ENCODE measurements around the gene GCNT2.
"Not testable (repeated sequence)": the region's sequence is repeated elsewhere in the genome, so short reads cannot be mapped to it uniquely, and the experiment has no call there.

Gene GCNT2

DNA sequence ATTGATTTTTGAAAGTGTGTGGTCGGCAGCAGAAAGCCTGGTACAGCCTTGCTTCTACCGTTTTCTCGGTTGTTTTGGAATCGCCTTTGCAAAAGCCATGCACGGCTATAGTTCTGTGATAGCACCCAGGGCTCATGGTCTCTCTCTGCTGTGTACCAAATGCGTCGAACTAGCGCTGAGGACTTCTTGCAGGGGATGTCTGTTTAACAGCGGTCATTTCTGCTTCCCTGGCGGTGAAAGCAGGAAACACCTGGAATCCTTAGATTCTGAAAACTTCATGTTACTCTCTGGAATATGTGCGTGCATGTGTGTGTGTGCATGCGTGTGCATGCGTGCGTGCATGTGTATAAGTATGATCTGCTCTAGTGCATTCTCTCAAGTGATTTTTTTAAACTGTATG, 26.1 kb upstream of the GCNT2 start:
- H3K27me3 Mint-ChIP-seq, result peaks cover 18 to 38% of the 10 kb centered on the region in 2 donors

DNA sequence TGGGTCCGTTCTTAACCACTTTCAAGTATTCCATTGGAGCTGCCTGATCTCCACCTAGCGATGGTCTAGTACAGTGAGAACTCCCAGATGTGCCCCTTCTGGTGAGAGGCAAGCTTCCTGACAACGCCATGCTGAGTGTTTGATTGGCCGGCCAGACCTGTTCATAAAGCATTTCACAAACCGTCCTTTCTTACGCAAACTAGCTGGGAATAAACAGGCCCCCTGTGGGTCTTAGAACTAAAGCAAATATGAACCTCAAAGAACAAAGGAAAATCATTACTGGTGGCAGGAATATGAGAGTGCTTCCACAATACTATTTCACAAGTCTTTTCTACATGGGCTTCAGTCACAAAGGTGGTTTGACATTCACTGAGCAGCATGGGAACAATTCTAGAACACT, 15.6 kb upstream of the GCNT2 start:
- Mint-ChIP-seq H3K4me1 (peaks cover 5 to 8% of the 10 kb centered on the region in 2 donors), H3K36me3 (no peaks in the 10 kb centered on the region), H3K9me3 (no peaks in the 10 kb centered on the region), H3K27me3 (peaks cover 14 to 27% of the 10 kb centered on the region in 2 donors), H3K27ac (no peak overlapping the region), H3K4me3 (no peak overlapping the region)
- ATAC-seq (replicated peaks), result no peak
- DNase-seq, result no peak

More for the DNA sequence above, 26.1 kb upstream of the GCNT2 start:
- H3K4me1 Mint-ChIP-seq, result peaks cover 0 to 5% of the 10 kb centered on the region in 2 donors
- ATAC-seq (replicated peaks), result no peak
- H3K27ac Mint-ChIP-seq, result no peak overlapping the region
- H3K9me3 Mint-ChIP-seq, result peaks cover 0 to 3% of the 10 kb centered on the region in 2 donors
- DNase-seq, result no peak
- H3K36me3 Mint-ChIP-seq, result no peaks in the 10 kb centered on the region
- H3K4me3 Mint-ChIP-seq, result no peak overlapping the region

DNA sequence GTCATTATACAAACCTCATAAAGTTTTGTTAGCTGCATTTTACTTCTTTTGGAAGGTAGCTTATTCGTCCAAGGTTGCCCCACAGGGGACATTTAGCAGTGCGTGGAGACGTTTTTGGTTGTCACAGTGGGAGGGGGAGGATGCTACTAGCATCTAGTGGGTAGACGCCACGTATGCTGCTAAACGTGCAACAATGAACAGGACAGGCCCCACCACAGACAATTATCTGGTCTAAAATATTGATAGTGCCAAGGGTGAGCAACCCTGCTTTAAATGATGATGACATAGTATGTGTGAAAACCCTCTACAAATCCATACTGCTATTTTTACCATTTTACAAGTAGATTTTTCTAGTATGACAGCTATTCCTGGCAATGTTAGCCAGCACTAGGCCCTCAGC, 13.9 kb upstream of the GCNT2 start:
- ATAC-seq (replicated peaks), result no peak
- Mint-ChIP-seq H3K4me1 (peaks cover 6 to 11% of the 10 kb centered on the region in 2 donors), H3K9me3 (no peaks in the 10 kb centered on the region), H3K4me3 (no peak overlapping the region), H3K27ac (no peak overlapping the region), H3K27me3 (peaks cover 4 to 13% of the 10 kb centered on the region in 2 donors), H3K36me3 (no peaks in the 10 kb centered on the region)
- DNase-seq, result no peak

DNA sequence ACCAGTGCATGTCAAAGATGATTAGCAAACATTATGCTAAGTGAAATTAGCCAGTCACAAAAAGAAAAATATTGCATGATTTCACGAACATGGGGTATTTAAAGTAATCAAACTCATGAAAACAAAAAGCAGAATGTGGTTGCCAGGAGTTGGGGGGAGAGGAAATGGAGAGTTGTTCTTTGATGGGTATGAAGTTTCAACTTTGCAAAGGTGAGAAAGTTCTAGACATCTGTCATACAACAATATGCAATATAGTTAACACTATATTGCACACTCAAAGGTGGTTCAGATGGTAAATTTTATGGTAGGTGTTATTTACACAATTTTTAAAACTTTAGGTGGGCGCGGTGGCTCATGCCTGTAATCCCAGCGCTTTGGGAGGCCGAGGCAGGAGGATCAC, 13.4 kb upstream of the GCNT2 start:
- H3K36me3 Mint-ChIP-seq, result no peaks in the 10 kb centered on the region
- peaks cover 0 to 10% of the 10 kb centered on the region in 2 donors for H3K27me3 Mint-ChIP-seq
- no peaks in the 10 kb centered on the region for H3K9me3 Mint-ChIP-seq
- peaks cover 6 to 11% of the 10 kb centered on the region in 2 donors for H3K4me1 Mint-ChIP-seq
- ATAC-seq (replicated peaks) (no peak), DNase-seq (no peak)
- H3K27ac Mint-ChIP-seq, result no peak overlapping the region
- H3K4me3 Mint-ChIP-seq, result no peak overlapping the region

GRCh38 chr6:10510592-10511367, 10.4 kb upstream of the GCNT2 start:
- H3K27ac Mint-ChIP-seq, result peak overlapping the region; percentile 22
- H3K9me3 Mint-ChIP-seq, result no peaks in the 10 kb centered on the region
- H3K4me3 Mint-ChIP-seq, result peak overlapping the region; percentile 20 to 61
- ATAC-seq (replicated peaks) (peak; percentile 99 to 100), DNase-seq (peak; percentile 42)
- peaks cover 6 to 18% of the 10 kb centered on the region in 2 donors for H3K4me1 Mint-ChIP-seq
- H3K27me3 Mint-ChIP-seq, result peaks cover 0 to 5% of the 10 kb centered on the region in 2 donors
- H3K36me3 Mint-ChIP-seq, result no peaks in the 10 kb centered on the region

- no peak overlapping the region for H3K27ac Mint-ChIP-seq
- peaks cover 6 to 18% of the 10 kb centered on the region in 2 donors for H3K4me1 Mint-ChIP-seq
- no peak for ATAC-seq (replicated peaks)
- H3K27me3 Mint-ChIP-seq, result peaks cover 0 to 5% of the 10 kb centered on the region in 2 donors
- no peaks in the 10 kb centered on the region for H3K9me3 Mint-ChIP-seq
- H3K36me3 Mint-ChIP-seq, result no peaks in the 10 kb centered on the region
- H3K4me3 Mint-ChIP-seq, result no peak overlapping the region
- no peak for DNase-seq
These were observed 9.7 kb upstream of the GCNT2 start for GRCh38 chr6:10511477-10511876.

DNA sequence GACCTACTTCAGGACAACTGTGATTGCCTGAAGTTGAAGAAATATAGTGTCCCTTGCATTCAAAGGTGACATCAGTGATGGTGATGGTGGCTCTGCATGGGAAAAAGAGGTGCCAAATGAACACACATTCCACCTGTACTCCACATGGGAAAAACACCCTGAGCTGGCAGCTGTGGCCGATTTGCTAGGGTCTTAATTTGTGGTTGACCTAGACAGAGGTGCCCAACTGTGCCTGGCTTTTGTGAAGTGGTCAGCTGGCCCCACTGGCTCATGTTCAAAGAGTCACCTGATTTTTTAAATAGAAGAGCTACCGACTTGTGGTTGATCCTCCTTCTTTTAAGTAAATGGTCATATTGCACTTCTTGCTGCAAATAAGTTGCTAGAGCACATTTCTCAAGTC, 7.6 kb upstream of the GCNT2 start:
- H3K4me3 Mint-ChIP-seq, result no peak overlapping the region
- H3K36me3 Mint-ChIP-seq, result no peaks in the 10 kb centered on the region
- H3K27me3 Mint-ChIP-seq, result no peaks in the 10 kb centered on the region
- no peak for DNase-seq
- H3K27ac Mint-ChIP-seq, result no peak overlapping the region
- no peaks in the 10 kb centered on the region for H3K9me3 Mint-ChIP-seq
- ATAC-seq (replicated peaks), result no peak
- peaks cover 7 to 22% of the 10 kb centered on the region in 2 donors for H3K4me1 Mint-ChIP-seq

DNA sequence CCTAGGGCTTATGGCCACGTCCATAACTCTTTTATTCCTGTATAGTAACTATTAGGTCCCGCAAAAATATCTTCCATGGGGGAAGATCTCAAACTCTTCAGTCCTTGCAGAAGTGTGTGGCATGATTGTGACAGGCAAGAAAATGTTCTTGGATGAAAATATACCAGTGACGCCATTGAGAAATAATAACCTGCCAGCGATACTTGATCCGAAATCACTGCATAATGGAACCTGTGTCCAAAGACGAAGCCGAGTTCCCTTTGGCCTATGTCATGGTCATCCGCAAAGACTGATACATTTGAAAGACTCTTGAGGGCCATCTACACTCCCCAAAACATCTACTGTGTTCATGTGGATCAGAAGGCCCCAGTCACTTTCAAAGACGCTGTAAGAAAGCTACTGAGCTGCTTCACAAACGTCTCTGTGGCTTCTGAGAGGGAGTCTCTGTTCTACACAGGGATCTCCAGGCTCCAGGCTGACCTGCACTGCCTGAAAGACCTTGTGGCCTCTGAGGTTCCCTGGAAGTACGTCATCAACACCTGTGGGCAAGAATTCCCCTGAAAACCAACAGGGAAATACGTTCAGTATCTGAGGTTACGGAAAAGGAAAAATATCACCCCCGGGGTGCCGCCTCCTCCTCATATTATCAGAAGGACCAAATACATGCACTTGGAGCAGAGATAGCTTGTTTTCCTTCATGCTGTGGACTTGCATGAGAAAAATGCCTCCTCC, 6.9 kb upstream of the GCNT2 start:
- DNase-seq, result no peak
- Mint-ChIP-seq H3K36me3 (no peaks in the 10 kb centered on the region), H3K4me1 (peaks cover 11 to 28% of the 10 kb centered on the region in 2 donors), H3K27ac (no peak overlapping the region), H3K27me3 (no peaks in the 10 kb centered on the region), H3K4me3 (no peak overlapping the region), H3K9me3 (no peaks in the 10 kb centered on the region)
- peak in 1 of 2 donors; percentile 14 for ATAC-seq (replicated peaks)

- H3K4me1 Mint-ChIP-seq, result peaks cover 14 to 38% of the 10 kb centered on the region in 2 donors
- no peaks in the 10 kb centered on the region for H3K36me3 Mint-ChIP-seq
- no peak for DNase-seq
- no peak overlapping the region for H3K27ac Mint-ChIP-seq
- H3K27me3 Mint-ChIP-seq, result no peaks in the 10 kb centered on the region
- no peaks in the 10 kb centered on the region for H3K9me3 Mint-ChIP-seq
- no peak for ATAC-seq (replicated peaks)
- no peak overlapping the region for H3K4me3 Mint-ChIP-seq
These were observed 4.2 kb upstream of the GCNT2 start for GRCh38 chr6:10516953-10517352.

DNA sequence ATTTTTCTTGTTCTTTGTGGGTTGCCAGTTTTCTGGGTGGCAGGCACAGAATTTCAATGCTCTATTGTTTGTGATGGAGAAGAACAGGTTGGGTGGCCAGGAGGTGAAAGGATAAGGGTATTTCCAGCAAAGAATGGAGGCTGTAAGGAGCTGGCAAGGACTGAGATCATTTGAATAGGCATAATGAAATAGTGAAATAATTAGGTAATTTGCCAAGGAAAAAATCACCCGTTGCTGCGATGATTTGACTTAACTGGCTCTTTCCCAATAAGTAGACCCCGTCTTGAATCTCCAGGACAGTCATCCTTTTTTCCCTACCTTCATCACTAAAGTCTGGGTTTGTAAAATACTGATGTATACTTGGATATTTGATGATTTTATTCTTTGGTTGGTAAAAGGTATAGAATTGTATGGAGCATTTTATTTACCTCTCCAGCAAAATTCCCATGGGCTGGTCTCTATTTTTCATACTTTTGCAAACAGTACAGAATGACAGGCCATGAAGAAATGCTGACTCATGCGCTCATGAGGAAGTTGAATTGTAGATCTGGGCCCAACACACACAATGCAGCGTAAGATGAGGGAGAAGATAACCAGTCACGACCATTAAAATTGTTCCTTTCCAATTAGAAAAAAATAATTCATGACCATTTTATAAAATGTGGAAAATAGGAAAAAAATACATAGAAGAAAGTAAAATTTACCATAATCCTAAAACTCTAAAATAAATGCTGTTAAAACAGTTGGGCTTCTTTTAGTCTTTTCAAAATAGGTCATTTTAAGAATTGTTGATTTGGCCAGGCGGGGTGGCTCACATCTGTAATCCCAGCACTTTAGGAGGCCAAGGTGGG, 2.4 kb upstream of the GCNT2 start:
- no peak overlapping the region for H3K4me3 Mint-ChIP-seq
- ATAC-seq (replicated peaks), result no peak
- peak overlapping the region; percentile 73 for H3K27ac Mint-ChIP-seq

DNA sequence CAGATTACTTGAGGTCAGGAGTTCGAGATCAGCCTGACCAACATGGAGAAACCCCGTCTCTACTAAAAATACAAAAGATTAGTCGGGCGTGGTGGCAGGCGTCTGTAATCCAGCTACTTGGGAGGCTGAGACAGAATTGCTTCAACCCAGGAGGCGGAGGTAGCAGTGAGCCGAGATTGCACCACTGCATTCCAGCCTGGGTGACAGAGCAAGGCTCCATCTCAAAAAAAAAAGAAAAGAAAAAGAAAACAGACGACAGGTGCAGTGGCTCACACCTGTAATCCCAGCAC, 1.8 kb upstream of the GCNT2 start:
- not testable (repeated sequence) for DNase-seq; H3K4me3 Mint-ChIP-seq; H3K9me3 Mint-ChIP-seq; H3K36me3 Mint-ChIP-seq; H3K27me3 Mint-ChIP-seq; ATAC-seq (replicated peaks)
- Mint-ChIP-seq H3K4me1 (peaks cover 21 to 59% of the 10 kb centered on the region in 2 donors), H3K27ac (peak overlapping the region; percentile 73)

More for the DNA sequence above, 2.4 kb upstream of the GCNT2 start:
- no peak for DNase-seq
- peaks cover 20 to 56% of the 10 kb centered on the region in 2 donors for H3K4me1 Mint-ChIP-seq
- H3K9me3 Mint-ChIP-seq, result no peaks in the 10 kb centered on the region
- no peaks in the 10 kb centered on the region for H3K36me3 Mint-ChIP-seq
- no peaks in the 10 kb centered on the region for H3K27me3 Mint-ChIP-seq

DNA sequence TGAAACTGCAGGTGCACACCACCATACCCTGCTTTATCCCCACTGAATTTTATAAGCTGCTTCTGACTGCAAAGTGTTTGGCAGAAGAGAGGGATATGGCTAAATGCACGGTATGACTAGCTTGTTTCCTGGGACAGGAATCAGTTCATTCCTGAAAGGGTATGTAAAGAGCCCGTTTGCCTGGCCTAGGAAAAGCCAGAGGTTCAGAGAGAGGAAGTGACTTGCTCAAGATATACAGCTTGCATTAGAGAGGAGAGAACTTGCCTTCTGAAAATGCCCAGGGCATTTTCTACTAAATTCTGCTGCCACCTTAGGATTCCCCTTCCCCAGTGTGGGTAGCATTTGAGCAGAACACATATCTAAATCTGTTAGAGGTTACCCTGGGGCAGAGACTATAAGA, 683 bp upstream of the GCNT2 start:
- H3K4me3 Mint-ChIP-seq, result peak overlapping the region; percentile 29 to 76

DNA sequence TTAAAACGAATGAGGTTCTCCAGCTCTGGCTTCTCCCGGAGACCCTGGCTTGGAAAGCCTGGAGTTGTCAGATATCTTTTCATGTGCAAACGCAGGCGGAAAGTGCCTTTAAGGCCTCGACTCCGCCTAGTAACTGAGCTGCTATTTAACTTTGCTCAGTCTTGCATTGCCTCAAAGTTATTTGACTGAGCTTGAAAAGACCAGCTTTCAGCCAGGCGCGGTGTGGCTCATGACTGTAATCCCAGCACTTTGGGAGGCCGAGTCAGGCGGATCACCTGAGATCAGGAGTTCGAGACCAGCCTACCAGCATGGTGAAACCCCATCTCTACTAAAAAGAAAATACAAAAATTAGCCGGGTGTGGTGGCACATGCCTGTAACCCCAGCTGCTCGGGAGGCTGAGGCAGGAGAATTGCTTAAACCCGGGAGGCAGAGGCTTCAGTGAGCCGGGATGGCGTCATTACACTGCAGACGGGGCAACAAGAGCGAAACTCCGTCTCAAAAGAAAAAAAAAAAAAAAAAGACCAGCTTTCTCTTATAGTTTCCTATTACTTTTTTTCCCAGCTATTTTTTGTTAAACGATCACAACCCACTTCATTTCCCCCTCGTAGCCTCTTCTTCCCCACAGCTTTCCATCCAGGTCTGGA, 1.9 kb downstream of the GCNT2 start:
- DNase-seq (no peak), ATAC-seq (replicated peaks) (no peak)
- H3K27me3 Mint-ChIP-seq, result no peaks in the 10 kb centered on the region
- peak overlapping the region; percentile 19 to 67 for H3K4me3 Mint-ChIP-seq
- no peak overlapping the region for H3K27ac Mint-ChIP-seq
- H3K4me1 Mint-ChIP-seq, result peaks cover 36 to 76% of the 10 kb centered on the region in 2 donors
- H3K9me3 Mint-ChIP-seq, result no peaks in the 10 kb centered on the region
- no peaks in the 10 kb centered on the region for H3K36me3 Mint-ChIP-seq

More for the DNA sequence above, 683 bp upstream of the GCNT2 start:
- Mint-ChIP-seq H3K36me3 (no peaks in the 10 kb centered on the region), H3K9me3 (no peaks in the 10 kb centered on the region), H3K4me1 (peaks cover 32 to 65% of the 10 kb centered on the region in 2 donors), H3K27me3 (no peaks in the 10 kb centered on the region), H3K27ac (peak overlapping the region; percentile 80)
- DNase-seq (no peak), ATAC-seq (replicated peaks) (peak; percentile 48)

DNA sequence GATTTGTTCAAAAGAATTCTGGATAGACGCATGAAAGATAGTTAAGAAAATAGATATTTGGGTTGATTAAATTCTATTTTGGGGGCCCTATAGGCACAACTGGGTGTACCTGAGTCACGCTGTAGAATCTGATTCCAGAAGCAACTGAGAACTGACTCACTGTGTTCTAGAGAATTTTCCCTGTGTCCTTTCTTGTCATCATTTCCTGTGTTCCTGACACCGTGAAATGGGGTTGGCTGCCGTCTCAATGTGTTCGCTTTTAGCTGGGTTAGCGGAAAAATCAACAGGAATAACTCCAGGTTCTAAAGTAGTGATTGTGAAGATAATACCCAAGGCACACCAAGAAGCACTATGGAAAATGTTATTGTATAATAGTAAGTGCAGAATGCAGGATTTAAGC, 5.0 kb downstream of the GCNT2 start:
- Mint-ChIP-seq H3K27ac (no peak overlapping the region), H3K4me1 (peaks cover 29 to 67% of the 10 kb centered on the region in 2 donors), H3K4me3 (no peak overlapping the region), H3K36me3 (peaks cover 0 to 7% of the 10 kb centered on the region in 2 donors), H3K9me3 (no peaks in the 10 kb centered on the region), H3K27me3 (no peaks in the 10 kb centered on the region)
- no peak for DNase-seq
- ATAC-seq (replicated peaks), result no peak

Data from stimulated activated naive B cell treated with anti-CD40 and anti-IgM and Interleukin-4, amounts not matched to agents 10 μg/mL and 1 μg/mL and 100 μg/mL, for 72 hours (primary cell).